Measurements from ENCODE around the gene AGBL3.
"Not testable (repeated sequence)": the region's sequence is repeated elsewhere in the genome, so short reads cannot be mapped to it uniquely, and the experiment has no call there.

AGBL3 gene

DNA sequence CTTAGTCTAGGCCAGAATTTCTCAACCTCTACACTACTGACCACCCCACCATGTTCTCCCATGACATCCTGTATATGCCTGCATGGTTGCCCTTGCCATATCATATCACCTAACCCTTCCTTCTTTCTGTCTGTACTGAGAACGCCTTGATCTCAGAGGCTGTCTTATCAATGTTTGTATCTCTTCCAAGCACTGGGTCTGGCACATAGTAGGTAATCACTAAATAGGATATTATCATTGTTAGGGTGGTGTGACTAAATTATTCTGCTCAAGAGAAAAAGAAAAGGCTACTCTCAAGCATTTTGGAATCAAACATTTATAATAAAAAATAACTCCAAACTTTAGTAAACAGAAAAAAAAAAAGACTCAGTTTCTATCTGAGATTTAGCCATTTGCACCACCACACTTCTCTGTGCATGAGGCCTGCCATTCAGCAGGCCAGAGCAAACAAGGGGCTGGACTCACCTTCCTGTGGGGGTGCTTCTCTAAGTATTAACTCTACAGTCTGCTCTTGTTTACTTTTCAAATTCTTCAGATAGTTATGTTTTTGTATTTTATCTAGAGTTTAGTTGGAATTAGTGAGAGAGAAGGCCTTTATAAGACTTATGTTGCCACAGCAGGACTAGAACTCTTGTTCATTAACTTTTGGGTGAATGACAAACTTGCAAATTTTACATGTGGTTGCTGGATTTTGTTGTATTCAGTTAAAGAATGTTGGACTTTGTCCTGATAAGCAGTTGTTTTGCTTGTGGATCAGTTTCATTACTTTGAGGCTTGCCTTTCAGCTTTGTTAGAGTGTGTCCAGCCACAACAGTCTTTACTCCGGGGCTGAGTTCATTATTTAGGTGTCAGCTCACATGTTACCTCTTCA is 5.4 kb downstream of the AGBL3 start:
- Mint-ChIP-seq H3K36me3 (ENCODE audit: low read depth) (peaks cover 34% of the 10 kb centered on the region), H3K27ac (no peak overlapping the region), H3K9me3 (no peaks in the 10 kb centered on the region), H3K4me3 (no peak overlapping the region), H3K4me1 (ENCODE audit: low read depth) (peaks cover 10% of the 10 kb centered on the region), H3K27me3 (no peaks in the 10 kb centered on the region)
- intact Hi-C loops (cut with micrococcal nuclease), result no loop called here

DNA sequence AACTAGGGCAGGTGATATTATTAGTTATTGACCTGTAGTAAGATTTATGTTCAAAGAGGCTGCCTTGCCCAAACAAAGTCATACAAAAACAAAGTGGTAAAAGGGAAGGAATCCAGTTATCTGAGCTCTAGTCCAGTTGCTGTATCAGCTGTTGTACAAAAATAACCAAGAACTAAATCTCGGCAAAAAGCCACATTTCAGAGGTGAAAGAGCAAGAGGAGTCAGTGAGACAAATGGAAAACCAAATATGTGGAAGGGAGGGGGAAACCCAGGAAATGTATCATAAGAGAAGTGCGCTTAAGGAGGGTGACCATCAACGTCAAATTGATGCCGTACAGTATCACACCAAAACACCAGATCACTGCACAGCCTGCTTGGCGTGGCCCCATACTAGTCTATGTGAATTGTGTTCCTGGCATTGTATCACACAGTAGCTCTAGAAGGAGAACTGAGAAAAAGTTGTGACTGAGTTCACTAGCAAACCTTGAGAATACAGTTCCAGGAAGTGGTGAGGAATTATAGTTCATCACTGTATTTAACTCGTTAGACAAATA is 6.4 kb downstream of the AGBL3 start:
- Mint-ChIP-seq H3K4me1 (ENCODE audit: low read depth) (peaks cover 6% of the 10 kb centered on the region), H3K9me3 (no peaks in the 10 kb centered on the region), H3K27me3 (no peaks in the 10 kb centered on the region), H3K27ac (no peak overlapping the region), H3K4me3 (no peak overlapping the region), H3K36me3 (ENCODE audit: low read depth) (peaks cover 35% of the 10 kb centered on the region)
- intact Hi-C loops (cut with micrococcal nuclease), result no loop called here

DNA sequence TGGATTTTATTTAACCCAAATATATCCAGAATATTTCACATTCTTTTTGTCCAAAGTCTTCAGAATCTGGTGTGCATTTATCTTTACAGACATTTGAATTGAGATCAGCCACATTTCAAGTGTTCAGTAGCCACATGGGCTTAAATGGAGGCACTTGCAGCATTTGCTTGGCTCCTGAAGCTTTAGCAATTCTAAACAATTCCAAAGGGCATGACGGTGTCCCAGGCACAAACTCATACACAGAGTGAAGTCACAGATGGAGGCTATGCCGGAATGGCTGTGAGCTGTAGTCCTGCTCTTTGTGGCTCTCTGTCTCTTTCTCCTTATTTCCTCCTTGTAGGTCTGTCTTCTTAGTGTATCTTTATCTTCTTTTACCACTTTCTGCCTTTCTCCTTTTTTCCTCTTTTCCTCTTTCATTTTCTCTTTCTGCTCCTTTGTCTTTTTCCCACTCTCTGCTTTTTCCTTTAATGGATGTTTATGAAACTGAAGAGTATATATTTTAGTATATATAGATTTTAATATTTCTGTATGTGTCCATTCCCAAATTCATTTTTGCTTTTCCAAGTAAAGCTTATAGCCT is 7.7 kb downstream of the AGBL3 start:
- Mint-ChIP-seq H3K36me3 (ENCODE audit: low read depth) (peaks cover 35% of the 10 kb centered on the region), H3K27ac (no peak overlapping the region), H3K4me3 (no peak overlapping the region), H3K4me1 (ENCODE audit: low read depth) (peaks cover 6% of the 10 kb centered on the region), H3K9me3 (no peaks in the 10 kb centered on the region), H3K27me3 (no peaks in the 10 kb centered on the region)
- intact Hi-C loops (cut with micrococcal nuclease), result no loop called here

DNA sequence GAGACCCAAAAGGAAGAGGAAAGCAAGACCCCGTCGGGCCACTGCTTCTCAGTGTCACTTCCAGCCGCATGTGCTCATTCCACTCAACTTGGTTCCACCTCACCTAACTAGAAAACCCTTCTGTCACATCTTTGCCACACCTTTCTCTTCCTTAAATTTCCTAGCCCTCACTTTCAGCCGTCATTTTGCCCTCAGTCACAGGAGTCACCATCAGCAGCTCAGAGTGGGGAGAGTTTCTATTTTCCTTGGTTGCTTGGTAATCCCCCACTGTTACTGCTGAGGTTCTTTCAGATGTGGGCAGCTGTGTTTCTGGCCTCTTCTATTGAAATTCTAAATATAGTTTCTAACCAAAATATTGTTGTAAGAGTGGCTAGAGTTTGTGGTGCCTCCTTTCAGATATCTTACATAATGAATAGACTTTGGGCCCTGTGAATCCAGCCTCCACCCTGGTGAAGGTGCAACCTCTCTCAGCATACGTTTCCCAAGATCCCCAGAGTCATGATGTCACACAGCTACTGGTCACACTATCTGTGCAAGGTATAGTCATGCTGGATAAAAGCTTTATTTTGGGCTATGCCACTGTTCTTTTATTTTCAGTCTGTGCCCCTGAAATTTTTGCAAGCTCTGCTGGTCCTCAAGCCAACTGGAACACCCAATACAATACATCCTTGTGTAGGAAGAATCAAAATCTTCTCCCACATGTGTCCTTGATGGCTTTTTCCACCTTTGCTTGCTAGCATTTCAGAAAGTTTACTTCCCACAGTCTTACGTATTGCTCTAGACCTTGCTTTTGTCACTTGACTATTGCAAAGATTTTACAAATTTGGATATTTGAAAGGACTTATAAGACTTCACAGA is 9.2 kb downstream of the AGBL3 start:
- intact Hi-C loops (cut with micrococcal nuclease), result no loop called here
- H3K4me1 Mint-ChIP-seq (ENCODE audit: low read depth), result peaks cover 6% of the 10 kb centered on the region

DNA sequence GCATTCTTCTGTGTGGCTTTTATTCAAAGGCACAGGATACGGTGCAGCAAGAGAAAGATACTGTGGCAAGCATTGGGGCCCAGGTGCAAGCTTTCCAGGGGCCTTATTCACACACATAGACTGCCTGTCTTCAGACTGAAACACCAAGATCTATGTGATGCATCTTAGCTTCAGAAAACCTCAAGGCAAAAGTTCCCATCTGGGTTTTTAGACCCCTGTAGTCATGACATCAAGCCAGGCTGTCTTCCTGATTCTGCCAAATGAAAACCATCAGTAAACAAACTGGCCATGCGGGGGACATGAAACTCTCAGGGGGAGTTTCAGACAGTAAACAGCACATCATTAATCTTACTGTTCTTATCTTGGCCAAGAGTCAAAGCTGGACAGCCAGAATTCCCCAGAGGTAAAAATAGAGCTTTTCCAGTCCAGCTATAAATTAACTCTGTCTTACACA is 9.8 kb downstream of the AGBL3 start:
- Mint-ChIP-seq H3K4me3 (no peak overlapping the region), H3K27ac (no peak overlapping the region), H3K27me3 (no peaks in the 10 kb centered on the region), H3K9me3 (no peaks in the 10 kb centered on the region), H3K36me3 (ENCODE audit: low read depth) (peaks cover 28% of the 10 kb centered on the region), H3K4me1 (ENCODE audit: low read depth) (peaks cover 6% of the 10 kb centered on the region)
- intact Hi-C loops (cut with micrococcal nuclease), result no loop called here

More for the DNA sequence above, 9.2 kb downstream of the AGBL3 start:
- Mint-ChIP-seq H3K9me3 (no peaks in the 10 kb centered on the region), H3K36me3 (ENCODE audit: low read depth) (peaks cover 28% of the 10 kb centered on the region), H3K27ac (no peak overlapping the region), H3K27me3 (no peaks in the 10 kb centered on the region), H3K4me3 (no peak overlapping the region)

DNA sequence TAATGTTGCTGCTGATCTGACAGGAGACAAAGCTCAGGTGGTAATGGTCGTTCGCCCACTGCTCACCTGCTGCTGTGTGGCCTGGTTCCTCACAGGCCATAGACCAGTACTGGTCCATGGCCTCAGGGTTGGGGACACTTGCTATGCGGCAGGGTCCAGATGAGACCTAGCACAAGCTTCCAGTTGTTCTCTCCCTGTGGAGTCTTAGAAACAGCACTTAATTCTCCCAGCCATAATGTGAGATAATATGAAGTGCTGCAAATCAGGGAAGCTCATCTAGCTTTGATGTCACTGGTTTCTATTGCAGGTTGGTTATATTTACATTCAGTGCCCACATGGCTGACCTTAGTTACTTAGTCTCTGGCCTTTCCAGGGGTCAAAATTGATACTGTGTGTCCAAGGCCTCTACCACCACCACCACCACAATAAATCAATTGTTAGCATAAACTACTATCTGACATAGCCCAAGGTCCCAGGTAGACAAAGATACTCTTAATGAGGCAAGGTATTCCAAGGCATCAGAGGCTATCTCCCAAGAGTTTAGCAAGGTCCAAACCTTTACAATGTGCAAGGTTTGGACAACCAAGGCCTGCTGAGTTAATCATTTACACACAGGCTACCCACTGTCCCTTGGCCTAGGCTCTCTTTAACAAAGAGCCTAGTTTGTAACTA is 11.0 kb downstream of the AGBL3 start:
- intact Hi-C loops (cut with micrococcal nuclease), result no loop called here
- H3K36me3 Mint-ChIP-seq (ENCODE audit: low read depth), result peaks cover 28% of the 10 kb centered on the region
- no peak overlapping the region for H3K4me3 Mint-ChIP-seq
- H3K27me3 Mint-ChIP-seq, result no peaks in the 10 kb centered on the region
- H3K27ac Mint-ChIP-seq, result no peak overlapping the region
- H3K4me1 Mint-ChIP-seq (ENCODE audit: low read depth), result peaks cover 6% of the 10 kb centered on the region
- H3K9me3 Mint-ChIP-seq, result peaks cover 9% of the 10 kb centered on the region

DNA sequence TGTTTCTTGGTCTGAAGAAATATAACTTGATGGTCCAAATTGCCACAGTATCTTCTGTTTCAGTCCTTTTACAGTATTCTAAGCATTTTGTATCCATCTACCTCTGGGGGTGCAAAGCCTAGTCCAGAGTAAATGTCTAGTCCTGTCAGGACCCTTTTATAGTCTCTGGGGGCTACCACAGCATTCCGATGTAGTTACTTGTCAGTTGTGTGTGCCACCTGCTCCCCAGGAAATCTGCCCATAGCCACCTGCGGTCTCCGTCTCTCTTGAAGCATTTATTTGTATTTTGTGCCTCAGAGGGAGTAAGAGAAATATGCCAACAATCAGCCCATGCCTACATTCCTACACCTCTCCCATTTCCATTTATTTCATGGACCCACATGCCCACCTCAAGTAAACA is 12.8 kb downstream of the AGBL3 start:
- Mint-ChIP-seq H3K27me3 (no peaks in the 10 kb centered on the region), H3K36me3 (ENCODE audit: low read depth) (peaks cover 23% of the 10 kb centered on the region), H3K4me3 (no peak overlapping the region), H3K9me3 (peaks cover 9% of the 10 kb centered on the region), H3K27ac (no peak overlapping the region), H3K4me1 (ENCODE audit: low read depth) (no peaks in the 10 kb centered on the region)
- intact Hi-C loops (cut with micrococcal nuclease), result no loop called here

DNA sequence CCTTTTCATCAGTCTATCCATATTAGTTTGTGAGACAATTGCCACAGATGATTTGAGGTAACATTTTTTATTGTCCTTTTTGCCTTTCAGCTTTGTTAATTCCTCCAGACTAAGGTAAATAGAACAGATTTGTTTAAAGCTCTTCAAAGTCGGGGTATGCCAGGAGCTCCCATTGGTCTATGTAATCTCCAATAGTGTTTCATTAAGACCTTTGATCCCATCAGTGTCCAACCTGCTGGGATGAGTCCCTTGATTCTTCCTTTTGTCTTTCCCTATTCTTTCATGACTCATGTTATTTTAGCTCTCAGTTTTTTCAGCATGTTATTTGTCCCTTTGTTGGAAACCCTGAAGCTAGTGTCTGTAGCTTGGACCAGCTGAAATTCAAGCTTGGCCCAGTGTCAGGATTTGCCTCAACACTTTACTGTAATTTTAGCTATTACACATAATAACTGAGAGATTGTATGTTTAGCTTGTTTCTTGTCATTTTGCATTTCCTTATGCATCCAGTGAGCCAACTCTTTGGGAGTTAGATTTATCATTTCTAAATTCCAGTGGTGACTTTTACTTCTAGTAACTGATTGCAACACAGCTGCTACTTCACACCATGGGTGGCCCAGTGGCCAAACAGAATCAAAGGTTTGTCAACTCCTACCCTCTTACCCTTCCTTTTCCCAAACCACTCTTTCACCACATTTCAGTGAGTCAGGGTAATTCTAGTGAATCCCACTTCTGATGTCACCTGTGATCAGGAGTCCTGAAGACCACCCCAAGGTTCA is 15.3 kb downstream of the AGBL3 start:
- Mint-ChIP-seq H3K36me3 (ENCODE audit: low read depth) (peaks cover 6% of the 10 kb centered on the region), H3K27me3 (no peaks in the 10 kb centered on the region), H3K4me1 (ENCODE audit: low read depth) (no peaks in the 10 kb centered on the region), H3K4me3 (no peak overlapping the region), H3K9me3 (peaks cover 9% of the 10 kb centered on the region), H3K27ac (no peak overlapping the region)
- intact Hi-C loops (cut with micrococcal nuclease), result no loop called here

DNA sequence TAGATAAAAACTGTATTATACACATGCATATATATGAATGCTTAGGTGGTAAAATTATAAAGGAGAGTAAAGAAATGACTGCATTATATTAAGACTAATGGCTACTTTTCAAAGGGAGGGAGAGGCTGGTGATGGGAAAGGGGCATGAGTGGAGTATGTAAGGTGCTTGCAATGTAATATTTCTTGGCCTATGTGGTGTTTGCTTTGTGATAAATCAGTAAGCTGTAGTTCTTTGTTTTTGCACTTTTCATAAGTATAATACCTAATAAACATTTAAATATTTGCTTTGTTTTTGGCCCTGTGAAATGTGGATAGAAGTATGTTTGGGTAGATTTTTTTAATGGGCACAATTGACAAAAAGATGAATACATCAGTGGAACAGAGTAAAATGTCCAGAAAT is 25.9 kb downstream of the AGBL3 start:
- H3K9me3 Mint-ChIP-seq, result no peaks in the 10 kb centered on the region
- H3K27ac Mint-ChIP-seq, result no peak overlapping the region
- H3K4me3 Mint-ChIP-seq, result no peak overlapping the region
- H3K36me3 Mint-ChIP-seq (ENCODE audit: low read depth), result no peaks in the 10 kb centered on the region
- H3K4me1 Mint-ChIP-seq (ENCODE audit: low read depth), result no peaks in the 10 kb centered on the region
- intact Hi-C loops (cut with micrococcal nuclease), result no loop called here
- no peaks in the 10 kb centered on the region for H3K27me3 Mint-ChIP-seq

DNA sequence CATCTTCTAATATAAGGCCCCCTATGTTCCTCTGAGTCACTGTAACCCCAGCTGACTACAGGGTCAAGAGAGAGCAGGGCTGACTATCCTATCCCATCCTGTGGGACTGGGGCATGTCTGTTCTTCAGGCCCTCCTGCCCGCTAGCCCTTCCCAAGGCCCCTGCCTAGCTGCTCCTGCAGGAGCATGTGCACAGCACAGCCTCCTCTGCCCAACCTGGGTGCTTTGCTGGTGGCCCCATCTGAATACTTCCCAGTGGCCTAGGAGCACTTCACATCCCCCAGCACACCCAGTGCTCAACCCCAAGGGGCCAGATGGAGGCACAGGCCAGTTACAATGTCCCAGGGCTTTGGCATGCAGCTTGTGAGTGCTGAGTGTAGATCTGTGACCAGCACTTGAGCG is 37.3 kb downstream of the AGBL3 start:
- H3K4me3 Mint-ChIP-seq, result no peak overlapping the region
- H3K27ac Mint-ChIP-seq, result no peak overlapping the region
- H3K36me3 Mint-ChIP-seq (ENCODE audit: low read depth), result no peaks in the 10 kb centered on the region
- intact Hi-C loops (cut with micrococcal nuclease), result no loop called here
- no peaks in the 10 kb centered on the region for H3K27me3 Mint-ChIP-seq
- H3K4me1 Mint-ChIP-seq (ENCODE audit: low read depth), result no peaks in the 10 kb centered on the region
- peaks cover 36% of the 10 kb centered on the region for H3K9me3 Mint-ChIP-seq

DNA sequence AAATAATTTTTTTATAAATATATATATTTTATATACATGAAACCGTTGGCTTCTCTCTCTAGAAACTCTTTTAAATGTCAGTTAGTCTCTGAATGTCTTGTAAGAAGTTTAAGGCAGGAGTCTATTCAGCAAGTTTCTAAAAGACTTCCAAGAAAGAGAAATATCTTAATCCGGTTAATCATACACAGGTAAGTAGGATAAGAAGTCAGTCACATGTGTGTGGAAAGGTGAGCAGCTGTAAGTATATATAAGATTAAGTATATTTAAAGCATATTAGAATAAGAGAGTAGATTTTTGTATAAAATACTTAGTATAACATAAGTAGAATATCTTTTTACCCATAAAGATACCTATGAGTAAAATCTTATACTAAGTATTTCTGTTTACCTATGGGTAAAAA is 48.9 kb downstream of the AGBL3 start:
- intact Hi-C loops (cut with micrococcal nuclease), result no loop called here
- Mint-ChIP-seq H3K36me3 (ENCODE audit: low read depth) (no peaks in the 10 kb centered on the region), H3K27ac (no peak overlapping the region), H3K4me3 (no peak overlapping the region), H3K4me1 (ENCODE audit: low read depth) (no peaks in the 10 kb centered on the region), H3K9me3 (no peaks in the 10 kb centered on the region), H3K27me3 (no peaks in the 10 kb centered on the region)

DNA sequence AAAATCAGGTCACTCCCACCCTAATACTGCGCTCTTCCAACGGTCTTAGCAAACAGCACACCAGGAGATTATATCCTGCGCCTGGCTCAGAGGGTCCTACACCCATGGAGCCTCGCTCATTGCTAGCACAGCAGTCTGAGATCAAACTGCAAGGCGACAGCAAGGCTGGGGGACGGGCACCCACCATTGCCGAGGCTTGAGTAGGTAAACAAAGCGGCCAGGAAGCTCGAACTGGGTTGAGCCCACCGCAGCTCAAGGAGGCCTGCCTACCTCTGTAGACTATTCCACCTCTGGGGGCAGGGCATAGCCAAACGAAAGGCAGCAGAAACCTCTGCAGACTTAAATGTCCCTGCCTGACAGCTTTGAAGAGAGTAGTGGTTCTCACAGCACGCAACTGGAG is 80.7 kb downstream of the AGBL3 start:
- H3K36me3 Mint-ChIP-seq (ENCODE audit: low read depth); H3K4me1 Mint-ChIP-seq (ENCODE audit: low read depth); intact Hi-C loops (cut with micrococcal nuclease); H3K4me3 Mint-ChIP-seq; H3K27me3 Mint-ChIP-seq; H3K27ac Mint-ChIP-seq: not testable (repeated sequence)
- H3K9me3 Mint-ChIP-seq, result peaks cover 42% of the 10 kb centered on the region

DNA sequence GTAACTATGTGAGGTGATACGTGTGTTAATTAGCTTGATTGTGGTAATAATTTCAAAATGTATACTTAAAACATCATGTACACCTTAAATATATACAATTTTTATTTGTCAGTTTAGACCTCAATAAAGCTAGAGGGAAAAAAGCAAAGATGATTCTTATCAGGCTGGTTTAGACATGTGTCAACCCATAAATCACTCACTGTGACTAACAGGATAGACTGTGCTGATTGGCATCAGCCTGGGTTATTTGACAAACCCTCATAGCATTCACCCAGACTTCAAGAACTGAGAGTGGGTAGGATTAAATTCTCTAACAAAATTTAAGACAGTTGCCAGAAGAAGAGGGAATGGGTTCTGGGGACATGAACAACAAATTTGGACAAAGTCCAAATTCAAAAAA is 87.8 kb downstream of the AGBL3 start:
- no peaks in the 10 kb centered on the region for H3K9me3 Mint-ChIP-seq
- no peak overlapping the region for H3K27ac Mint-ChIP-seq
- H3K4me3 Mint-ChIP-seq, result no peak overlapping the region
- H3K4me1 Mint-ChIP-seq (ENCODE audit: low read depth), result no peaks in the 10 kb centered on the region
- no peaks in the 10 kb centered on the region for H3K27me3 Mint-ChIP-seq
- no peaks in the 10 kb centered on the region for H3K36me3 Mint-ChIP-seq (ENCODE audit: low read depth)
- intact Hi-C loops (cut with micrococcal nuclease), result no loop called here
